GF-D8 (cell line): Measurements from ENCODE around the gene METTL8.
"Not testable (repeated sequence)": the region's sequence is repeated elsewhere in the genome, so short reads cannot be mapped to it uniquely, and the experiment has no call there.

Experiments used
- DNase-seq: peaks from one replicate; lab custom pipeline; 2025; lab: John Stamatoyannopoulos, UW

Gene METTL8

GRCh38 chr2:171345971-171346722 lies 87.6 kb downstream of the METTL8 start:
- no peak for DNase-seq

DNA sequence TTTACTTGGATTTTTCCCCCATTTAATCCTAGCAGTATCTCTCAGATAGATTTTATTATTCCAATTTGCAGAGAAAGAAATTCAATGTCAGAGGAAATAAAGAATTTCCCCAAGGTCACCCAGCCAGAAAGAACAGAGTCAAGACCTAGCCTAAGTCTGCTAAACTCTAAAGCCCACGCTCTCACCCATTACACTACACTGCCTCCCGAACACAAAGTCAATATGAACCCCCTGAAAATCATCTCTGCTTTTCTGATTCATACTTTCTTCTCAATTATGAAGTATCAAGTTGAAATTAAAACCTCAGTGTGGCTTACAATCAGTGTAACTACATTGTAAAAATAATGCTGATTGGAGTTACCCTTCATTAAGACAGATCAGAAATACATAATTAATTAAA lies 89.6 kb downstream of the METTL8 start:
- DNase-seq: no peak

DNA sequence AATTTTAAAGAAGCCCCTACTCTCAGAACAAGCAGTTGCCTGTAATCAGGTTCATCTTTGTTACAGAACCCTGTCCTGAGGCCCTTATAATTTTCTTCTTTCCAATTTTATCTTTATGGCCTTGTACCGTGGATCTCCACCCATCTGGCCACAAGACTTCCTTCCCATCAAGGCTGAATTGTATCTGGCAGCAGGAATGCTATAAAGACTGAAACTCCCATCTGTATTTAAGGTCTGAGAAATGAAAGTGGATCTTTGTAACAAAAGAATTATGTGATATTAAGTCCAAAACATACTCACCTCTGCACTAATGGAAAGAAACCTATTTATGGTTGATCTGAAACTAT lies 91.8 kb downstream of the METTL8 start:
- peak; percentile 26 for DNase-seq

- DNase-seq: no peak
These were observed 92.3 kb downstream of the METTL8 start for GRCh38 chr2:171341394-171342066.

- no peak for DNase-seq
These were observed 98.8 kb downstream of the METTL8 start for GRCh38 chr2:171334946-171335345.

DNA sequence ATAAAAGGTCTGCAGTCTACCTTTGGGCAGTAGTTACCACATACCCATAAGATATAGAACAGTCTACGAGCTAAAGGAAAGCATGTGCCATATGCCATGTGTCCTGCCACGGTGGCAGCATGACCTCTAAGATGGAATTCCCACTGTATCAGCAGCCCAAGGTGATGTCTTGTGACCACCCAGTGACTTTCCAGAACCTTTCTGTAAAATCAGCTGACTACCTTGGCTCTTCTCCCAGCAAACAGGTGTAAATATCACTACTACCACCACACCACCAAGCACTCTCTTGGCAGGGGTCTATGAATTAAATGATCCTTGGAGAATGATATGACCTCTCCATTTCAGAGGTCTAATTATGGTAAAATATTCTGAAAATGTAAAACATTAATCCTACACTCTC lies 99.6 kb downstream of the METTL8 start:
- no peak for DNase-seq

DNA sequence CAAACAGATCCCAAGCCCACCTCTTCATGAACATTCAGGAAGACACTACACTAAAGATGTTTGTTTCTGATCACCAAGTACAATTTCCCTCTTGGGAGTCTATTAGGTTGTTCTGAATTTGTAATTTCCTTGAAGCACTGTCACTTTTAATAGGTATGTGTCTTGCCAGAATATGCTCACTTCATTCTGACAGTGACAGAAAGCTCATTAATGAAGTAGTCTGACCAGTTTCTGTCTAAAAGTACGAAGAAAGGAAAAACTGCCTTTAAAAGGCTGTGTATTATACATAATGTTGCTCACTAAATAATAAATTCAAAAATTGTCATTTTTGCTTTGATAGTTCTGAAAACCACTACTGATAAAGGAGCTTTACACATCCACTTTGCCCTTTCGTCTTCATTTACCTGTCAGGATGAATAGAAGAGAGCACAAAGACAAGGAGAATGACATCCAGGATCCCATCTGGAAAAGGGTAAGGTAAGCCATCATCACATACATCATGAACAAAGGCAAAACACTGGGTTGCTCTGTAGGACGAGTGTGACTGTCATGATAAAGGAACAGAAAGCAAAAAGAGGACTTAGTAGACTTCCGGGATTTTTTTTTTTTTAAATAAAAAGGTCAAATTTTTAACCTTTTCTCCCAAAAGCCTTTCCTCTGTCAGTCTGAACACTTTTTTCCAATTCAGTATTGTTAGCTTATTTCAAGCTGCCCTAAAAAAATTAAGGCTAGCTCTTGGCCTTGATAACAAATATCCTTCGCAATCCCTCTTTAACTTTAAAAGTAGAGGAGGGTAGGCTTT lies 103.4 kb downstream of the METTL8 start:
- no peak for DNase-seq

- no peak for DNase-seq
These were observed 106.7 kb downstream of the METTL8 start for GRCh38 chr2:171327043-171327496.

- DNase-seq: no peak
These were observed 107.8 kb downstream of the METTL8 start for GRCh38 chr2:171325886-171326585.

GRCh38 chr2:171323971-171324528 lies 109.7 kb downstream of the METTL8 start:
- DNase-seq: no peak

DNA sequence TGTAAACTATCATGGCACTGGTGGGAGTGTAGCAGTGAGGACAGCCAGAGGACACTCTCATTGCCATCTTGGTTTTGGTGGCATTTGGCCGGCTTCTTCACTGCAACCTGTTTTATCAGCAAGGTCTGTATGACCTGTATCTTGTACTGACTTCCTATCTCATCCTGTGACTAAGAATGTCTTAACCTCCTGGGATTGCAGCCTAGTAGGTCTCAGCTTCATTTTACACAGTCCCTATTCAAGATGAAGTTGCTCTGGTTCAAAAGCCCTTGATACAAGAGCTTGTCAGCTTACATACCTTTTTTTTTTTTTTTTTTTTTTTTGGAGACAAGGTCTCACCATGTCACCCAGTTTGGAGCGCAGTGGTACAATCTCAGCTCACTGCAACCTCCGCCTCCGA lies 110.9 kb downstream of the METTL8 start:
- no peak for DNase-seq

GRCh38 chr2:171320731-171321130 lies 113.1 kb downstream of the METTL8 start:
- no peak for DNase-seq

DNA sequence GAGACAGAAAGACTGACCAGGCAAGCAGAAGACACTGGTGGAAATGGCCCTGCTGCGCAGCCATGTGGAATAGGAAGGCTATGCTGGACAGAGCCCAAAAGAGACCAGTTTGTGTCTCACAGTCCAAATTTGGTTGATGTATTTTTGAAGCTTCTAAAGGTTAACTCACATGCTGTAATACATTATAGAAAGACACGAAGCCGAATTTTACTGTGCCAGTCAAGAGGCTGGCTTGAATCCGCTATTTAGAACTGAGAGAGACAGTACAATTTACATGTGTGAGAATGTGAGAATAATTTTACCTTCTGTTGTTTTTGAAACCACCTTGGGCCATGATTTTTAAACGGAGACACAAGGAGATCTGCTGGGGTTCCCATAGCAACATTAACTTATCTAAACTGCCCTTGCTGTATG lies 113.6 kb downstream of the METTL8 start:
- DNase-seq: no peak

GRCh38 chr2:171319164-171319810 lies 114.5 kb downstream of the METTL8 start:
- DNase-seq: no peak

- no peak for DNase-seq
These were observed 115.3 kb downstream of the METTL8 start for GRCh38 chr2:171318463-171318934.

- no peak for DNase-seq
These were observed 116.2 kb downstream of the METTL8 start for GRCh38 chr2:171317492-171318125.

GRCh38 chr2:171316755-171317337 lies 116.9 kb downstream of the METTL8 start:
- no peak for DNase-seq

DNA sequence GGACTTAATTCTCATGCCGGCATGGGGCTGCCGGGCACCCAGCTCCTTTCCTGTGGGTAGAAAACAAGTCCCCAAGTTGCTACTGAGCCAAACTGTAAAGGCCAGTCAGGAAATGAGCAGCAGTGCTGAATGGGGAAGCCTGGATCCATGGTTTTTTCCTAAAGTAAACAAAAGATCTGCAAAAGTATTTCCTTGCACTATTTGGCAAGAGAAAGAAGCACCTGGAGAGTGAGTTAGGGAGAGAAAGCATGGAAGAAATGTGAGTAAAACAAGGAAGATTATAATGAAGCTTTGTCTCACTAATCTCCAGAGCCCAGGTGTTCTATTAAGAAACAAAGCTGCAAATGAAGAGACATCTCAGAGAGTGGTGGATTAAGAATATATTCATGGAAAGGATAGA lies 117.6 kb downstream of the METTL8 start:
- DNase-seq: no peak

GRCh38 chr2:171315781-171316180 lies 118.0 kb downstream of the METTL8 start:
- DNase-seq: no peak

DNA sequence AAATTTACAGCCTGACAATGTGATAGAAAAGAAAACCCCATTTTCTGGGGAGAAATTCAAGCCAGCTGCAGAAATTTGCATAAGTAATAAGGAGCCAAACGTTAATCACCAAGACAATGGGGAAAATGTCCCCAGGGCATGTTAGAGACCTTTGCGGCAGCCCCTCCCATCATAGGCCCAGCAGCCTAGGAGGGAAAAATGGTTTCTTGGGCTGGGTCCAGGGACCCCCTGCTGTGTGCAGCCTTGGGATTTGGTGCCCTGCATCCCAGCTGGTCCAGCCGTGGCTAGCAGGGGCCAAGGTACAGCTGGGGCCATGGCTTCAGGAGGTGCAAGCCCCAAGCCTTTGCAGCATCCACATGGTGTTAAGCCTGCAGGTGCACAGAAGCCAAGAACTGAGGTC lies 121.6 kb downstream of the METTL8 start:
- DNase-seq: not testable (repeated sequence)
